ENCODE data around the gene HIVEP3.

HIVEP3 gene

DNA sequence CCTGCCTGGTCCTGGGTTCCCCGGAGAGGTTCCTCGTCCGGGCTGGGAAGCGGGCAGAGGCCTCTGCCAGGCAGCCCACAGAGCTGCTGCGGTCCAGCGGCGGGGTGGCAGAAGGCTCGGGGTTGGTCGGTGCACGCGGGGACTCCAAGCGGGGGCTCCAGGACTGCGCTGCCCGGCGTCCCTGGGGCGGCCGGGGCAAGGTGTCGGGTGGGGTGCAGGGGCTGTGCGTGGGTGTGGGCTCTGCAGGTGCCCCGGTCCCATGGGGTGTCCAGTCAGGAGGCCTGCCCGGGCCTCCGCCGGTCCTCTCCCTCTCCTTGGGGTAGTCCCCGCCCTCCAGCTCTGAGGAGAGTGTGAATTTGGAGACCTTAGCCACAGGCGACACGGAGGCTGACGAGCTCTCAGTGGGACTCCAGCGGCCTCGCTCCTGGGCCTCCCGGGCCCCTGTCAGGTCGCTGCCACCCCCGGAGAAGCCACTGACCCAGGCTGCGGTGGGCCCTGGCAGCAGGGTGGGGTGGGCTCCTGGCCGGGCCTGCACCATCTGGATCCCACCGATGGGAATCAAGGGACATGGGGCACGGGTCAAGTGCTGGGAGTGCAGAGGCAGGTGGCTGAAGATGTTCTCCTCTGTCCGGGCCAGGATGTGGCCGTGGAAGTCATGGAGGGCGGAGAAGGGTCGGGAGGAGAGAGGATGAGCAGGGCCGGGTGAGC, 408.0 kb downstream of the HIVEP3 start:
- no peak overlapping the region for H3K9ac ChIP-seq (ENCODE audit: low read length)
- no peaks in the 10 kb centered on the region for H3K9me3 ChIP-seq (ENCODE audit: control insufficient read depth, low read length)
- peaks cover 38% of the 10 kb centered on the region for H3K4me1 ChIP-seq (ENCODE audit: control insufficient read depth, insufficient read depth, low read length)
- H3K36me3 ChIP-seq (ENCODE audit: control insufficient read depth, insufficient read depth, low read length): no peaks in the 10 kb centered on the region
- no peaks in the 10 kb centered on the region for H3K27me3 ChIP-seq (ENCODE audit: control insufficient read depth, insufficient read depth, low read length)
- no peak overlapping the region for H3K4me3 ChIP-seq (ENCODE audit: low read length)

DNA sequence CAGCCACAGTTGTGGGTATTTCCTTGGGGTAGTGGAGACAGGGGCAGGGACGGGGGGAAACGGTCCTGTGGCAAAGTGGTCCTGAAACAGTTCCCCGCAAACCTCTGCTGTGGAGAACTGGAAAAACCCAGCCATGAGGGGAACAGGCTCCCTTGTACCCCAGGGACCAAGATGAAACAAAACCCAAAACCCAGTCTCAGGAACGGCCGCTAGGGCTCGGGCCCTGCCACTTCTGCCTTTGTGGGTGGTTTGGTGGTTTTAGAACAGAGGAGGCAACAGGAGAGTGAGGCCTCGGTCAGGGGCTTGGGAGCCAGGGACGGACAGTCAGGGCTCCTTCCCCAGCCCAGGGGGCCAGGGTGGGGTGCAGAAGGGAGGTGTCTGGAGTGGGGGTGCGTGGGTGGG, 409.5 kb downstream of the HIVEP3 start:
- Histone ChIP-seq H3K36me3 (ENCODE audit: control insufficient read depth, insufficient read depth, low read length) (no peaks in the 10 kb centered on the region), H3K9me3 (ENCODE audit: control insufficient read depth, low read length) (no peaks in the 10 kb centered on the region), H3K9ac (ENCODE audit: low read length) (no peak overlapping the region), H3K4me3 (ENCODE audit: low read length) (no peak overlapping the region), H3K4me1 (ENCODE audit: control insufficient read depth, insufficient read depth, low read length) (peaks cover 27% of the 10 kb centered on the region), H3K27me3 (ENCODE audit: control insufficient read depth, insufficient read depth, low read length) (no peaks in the 10 kb centered on the region)

DNA sequence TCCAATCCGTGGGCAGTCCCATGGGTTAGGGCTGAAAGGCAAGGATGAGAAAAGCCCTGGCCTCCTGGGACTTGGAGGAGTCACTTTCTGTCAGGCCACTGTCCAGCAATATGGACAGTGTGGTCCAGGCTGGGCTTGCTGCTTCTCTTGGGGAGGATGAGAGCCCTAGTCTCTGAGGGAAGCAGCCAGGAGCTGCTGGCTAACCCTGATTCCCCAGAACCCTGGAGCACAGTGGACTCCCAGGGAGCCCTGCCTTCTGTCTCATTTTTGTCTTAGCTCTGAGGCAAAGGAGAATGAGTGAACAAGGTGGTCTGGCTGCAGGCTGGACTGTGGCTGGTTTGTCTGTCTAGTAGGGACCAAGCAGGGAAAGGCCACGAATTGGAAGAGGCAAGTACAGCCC, 410.4 kb downstream of the HIVEP3 start:
- no peak overlapping the region for H3K9ac ChIP-seq (ENCODE audit: low read length)
- H3K4me1 ChIP-seq (ENCODE audit: control insufficient read depth, insufficient read depth, low read length): peaks cover 23% of the 10 kb centered on the region
- H3K9me3 ChIP-seq (ENCODE audit: control insufficient read depth, low read length): no peaks in the 10 kb centered on the region
- no peak overlapping the region for H3K4me3 ChIP-seq (ENCODE audit: low read length)
- no peaks in the 10 kb centered on the region for H3K27me3 ChIP-seq (ENCODE audit: control insufficient read depth, insufficient read depth, low read length)
- H3K36me3 ChIP-seq (ENCODE audit: control insufficient read depth, insufficient read depth, low read length): no peaks in the 10 kb centered on the region

DNA sequence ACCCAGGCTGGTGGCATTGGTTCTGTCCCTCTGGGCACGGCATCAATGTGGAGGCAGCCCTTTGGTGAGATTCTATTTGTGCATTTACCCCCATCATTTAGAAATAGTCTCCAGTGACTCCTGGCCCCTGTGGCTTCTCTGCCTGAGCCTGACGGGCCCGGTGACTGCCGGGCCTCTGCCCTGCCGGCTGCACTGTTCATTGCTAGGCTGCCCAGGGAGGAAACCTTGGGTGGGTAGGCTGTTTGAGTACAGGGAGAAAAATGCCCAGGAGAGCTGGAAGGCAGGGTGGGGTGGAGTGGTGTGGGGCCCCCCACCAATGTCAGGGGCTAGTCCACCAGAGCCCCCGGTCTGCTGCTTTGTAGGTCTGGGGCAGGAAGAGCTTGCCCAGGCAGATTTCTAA, 410.9 kb downstream of the HIVEP3 start:
- Histone ChIP-seq H3K9me3 (ENCODE audit: control insufficient read depth, low read length) (no peaks in the 10 kb centered on the region), H3K4me3 (ENCODE audit: low read length) (no peak overlapping the region), H3K9ac (ENCODE audit: low read length) (no peak overlapping the region), H3K36me3 (ENCODE audit: control insufficient read depth, insufficient read depth, low read length) (no peaks in the 10 kb centered on the region), H3K27me3 (ENCODE audit: control insufficient read depth, insufficient read depth, low read length) (no peaks in the 10 kb centered on the region), H3K4me1 (ENCODE audit: control insufficient read depth, insufficient read depth, low read length) (peaks cover 20% of the 10 kb centered on the region)

DNA sequence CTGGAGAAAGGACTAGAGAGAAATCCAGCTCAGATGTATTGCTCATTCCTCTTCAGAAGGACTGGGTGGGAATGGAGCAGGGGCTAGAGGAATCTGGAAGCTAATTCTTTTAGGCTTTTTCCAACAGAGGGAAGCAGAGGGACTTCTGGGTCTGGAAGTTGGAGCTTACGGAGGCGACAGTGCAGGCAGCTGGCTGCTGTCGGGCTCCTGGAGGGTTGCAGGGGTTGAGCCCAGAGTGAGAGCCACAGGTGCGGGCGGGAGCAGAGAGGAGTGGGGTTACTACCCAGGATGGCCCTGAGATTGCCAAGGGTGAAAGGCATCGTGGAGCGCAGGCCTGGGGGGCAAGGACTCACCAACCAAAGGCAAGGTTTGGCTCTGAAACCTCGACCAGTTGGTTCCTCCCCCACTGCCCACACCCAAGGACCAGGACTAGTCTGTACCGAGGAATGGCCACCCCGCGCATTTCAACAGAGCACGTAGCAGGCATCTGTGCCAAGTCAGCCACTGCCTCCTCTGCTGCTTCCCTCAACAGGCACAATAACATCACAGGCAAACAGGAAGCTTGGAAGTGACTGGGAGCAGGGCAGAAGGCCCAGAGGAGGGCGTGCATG, 411.5 kb downstream of the HIVEP3 start:
- H3K27me3 ChIP-seq (ENCODE audit: control insufficient read depth, insufficient read depth, low read length): no peaks in the 10 kb centered on the region
- peaks cover 22% of the 10 kb centered on the region for H3K4me1 ChIP-seq (ENCODE audit: control insufficient read depth, insufficient read depth, low read length)
- no peaks in the 10 kb centered on the region for H3K36me3 ChIP-seq (ENCODE audit: control insufficient read depth, insufficient read depth, low read length)
- no peak overlapping the region for H3K4me3 ChIP-seq (ENCODE audit: low read length)
- no peak overlapping the region for H3K9ac ChIP-seq (ENCODE audit: low read length)
- no peaks in the 10 kb centered on the region for H3K9me3 ChIP-seq (ENCODE audit: control insufficient read depth, low read length)

DNA sequence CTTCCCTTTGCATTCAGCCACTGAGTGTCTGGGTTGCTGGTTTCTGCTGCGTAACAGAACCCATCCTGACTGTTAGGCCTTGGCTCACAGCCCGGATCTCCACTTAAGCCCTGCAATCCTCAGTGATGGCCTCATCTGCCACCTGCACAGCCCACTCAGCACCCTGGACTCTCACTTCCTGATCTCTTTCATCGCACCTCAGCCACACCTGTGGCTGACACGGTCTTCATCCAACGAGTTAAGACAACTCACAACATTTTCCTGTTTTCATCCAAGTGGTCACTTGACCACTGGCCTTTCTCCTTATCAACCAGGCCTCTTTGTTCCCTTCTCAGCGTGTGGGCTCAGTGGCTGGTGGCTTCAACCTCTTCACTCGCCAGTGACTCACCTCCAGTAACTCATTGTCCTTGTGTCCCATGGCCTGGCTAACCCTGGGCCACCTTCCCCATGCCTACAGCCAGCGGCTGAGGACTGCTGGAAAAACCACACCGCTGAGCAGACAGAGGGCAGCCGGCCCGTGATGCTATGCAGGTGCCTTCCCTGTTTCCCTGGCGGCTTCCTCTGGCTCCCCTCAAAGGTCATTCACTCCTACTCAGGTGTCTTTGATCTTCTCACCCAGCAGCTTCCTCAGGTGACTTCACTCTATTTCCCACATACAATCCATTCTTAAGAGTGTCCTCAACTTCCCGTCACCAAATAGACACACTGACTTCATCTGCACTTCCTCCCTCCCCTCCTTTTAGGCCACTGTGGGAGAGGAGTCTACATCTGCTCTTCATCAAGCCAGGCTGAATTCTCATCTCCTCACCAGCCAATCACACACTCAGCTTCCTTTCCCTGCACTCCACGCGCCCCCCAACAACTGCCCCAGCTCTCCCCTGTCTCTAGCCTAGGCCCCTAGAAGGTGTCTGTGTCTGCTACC, 414.3 kb downstream of the HIVEP3 start:
- Histone ChIP-seq H3K36me3 (ENCODE audit: control insufficient read depth, insufficient read depth, low read length) (no peaks in the 10 kb centered on the region), H3K4me3 (ENCODE audit: low read length) (no peak overlapping the region), H3K27me3 (ENCODE audit: control insufficient read depth, insufficient read depth, low read length) (no peaks in the 10 kb centered on the region), H3K9ac (ENCODE audit: low read length) (no peak overlapping the region), H3K9me3 (ENCODE audit: control insufficient read depth, low read length) (no peaks in the 10 kb centered on the region), H3K4me1 (ENCODE audit: control insufficient read depth, insufficient read depth, low read length) (peaks cover 41% of the 10 kb centered on the region)

DNA sequence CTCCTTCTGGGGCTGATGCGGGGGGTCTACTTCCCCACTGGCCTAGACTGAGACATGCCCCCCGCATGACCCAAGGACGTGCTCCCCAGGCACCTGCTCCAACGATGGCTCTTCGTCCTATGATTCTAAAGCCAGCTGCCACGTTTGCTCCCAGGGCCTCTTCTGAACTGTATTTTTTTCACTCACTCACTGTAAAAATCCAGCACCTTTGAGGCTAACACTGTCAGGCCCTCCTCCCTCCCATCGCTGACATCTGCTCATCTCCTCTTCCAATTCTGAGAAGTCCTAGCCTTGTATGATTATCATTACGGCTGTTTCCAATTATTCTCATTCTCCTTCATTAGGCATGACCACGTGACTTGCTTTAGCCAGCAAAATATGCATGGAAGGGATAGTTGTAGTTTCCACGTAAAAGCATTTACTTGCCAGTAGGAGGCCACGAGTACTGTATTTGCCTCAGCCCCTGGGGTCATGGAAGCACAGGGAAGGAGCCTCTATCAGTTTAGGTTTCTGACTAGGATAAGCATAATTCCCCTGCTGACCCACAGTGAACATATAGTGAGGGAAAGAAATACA, 415.1 kb downstream of the HIVEP3 start:
- peaks cover 48% of the 10 kb centered on the region for H3K4me1 ChIP-seq (ENCODE audit: control insufficient read depth, insufficient read depth, low read length)
- no peaks in the 10 kb centered on the region for H3K36me3 ChIP-seq (ENCODE audit: control insufficient read depth, insufficient read depth, low read length)
- no peak overlapping the region for H3K9ac ChIP-seq (ENCODE audit: low read length)
- no peak overlapping the region for H3K4me3 ChIP-seq (ENCODE audit: low read length)
- H3K27me3 ChIP-seq (ENCODE audit: control insufficient read depth, insufficient read depth, low read length): no peaks in the 10 kb centered on the region
- no peaks in the 10 kb centered on the region for H3K9me3 ChIP-seq (ENCODE audit: control insufficient read depth, low read length)

DNA sequence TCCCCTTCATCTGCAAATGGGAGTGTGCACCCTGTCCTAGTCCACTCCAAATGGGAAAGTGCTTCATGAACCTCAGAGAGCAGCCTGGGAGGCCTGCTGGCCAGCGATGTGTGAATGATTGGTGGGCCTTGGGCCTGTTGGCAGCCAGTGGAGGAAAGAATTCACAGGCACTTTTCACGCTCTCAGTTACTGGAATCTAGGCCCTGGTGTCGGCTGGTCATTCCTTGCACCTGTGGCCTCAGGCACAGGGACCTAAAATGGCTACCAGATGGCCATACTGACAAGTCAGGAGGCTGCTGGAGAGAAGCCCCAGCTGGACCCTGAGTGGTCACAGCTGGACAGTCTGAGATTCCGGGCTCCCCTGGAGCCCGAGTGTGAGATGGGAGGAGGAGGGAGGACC, 415.8 kb downstream of the HIVEP3 start:
- Histone ChIP-seq H3K9ac (ENCODE audit: low read length) (no peak overlapping the region), H3K4me1 (ENCODE audit: control insufficient read depth, insufficient read depth, low read length) (peaks cover 54% of the 10 kb centered on the region), H3K9me3 (ENCODE audit: control insufficient read depth, low read length) (no peaks in the 10 kb centered on the region), H3K36me3 (ENCODE audit: control insufficient read depth, insufficient read depth, low read length) (no peaks in the 10 kb centered on the region), H3K4me3 (ENCODE audit: low read length) (no peak overlapping the region), H3K27me3 (ENCODE audit: control insufficient read depth, insufficient read depth, low read length) (no peaks in the 10 kb centered on the region)

DNA sequence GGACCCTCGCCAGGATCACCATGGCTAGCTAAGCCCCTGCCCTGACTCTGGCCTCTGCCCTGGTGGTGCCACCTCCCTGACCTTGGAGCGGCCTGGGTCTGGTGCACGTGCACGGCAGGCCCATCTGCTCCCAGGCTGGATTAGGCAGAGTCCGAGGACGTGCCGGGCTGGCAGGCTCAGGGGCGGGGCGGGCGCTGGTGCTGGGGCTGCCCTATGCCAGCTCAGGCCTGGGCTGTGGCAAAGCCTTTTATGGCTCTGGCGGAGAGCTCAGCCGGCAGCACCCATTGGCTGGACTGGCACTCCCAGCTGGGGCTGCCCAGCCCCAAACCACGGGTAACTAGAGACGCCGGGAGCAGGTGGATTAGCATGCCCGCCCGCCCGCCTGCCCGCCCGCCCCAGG, 417.1 kb downstream of the HIVEP3 start:
- no peaks in the 10 kb centered on the region for H3K9me3 ChIP-seq (ENCODE audit: control insufficient read depth, low read length)
- peak overlapping the region; percentile 42 for H3K9ac ChIP-seq (ENCODE audit: low read length)
- peaks cover 62% of the 10 kb centered on the region for H3K4me1 ChIP-seq (ENCODE audit: control insufficient read depth, insufficient read depth, low read length)
- no peaks in the 10 kb centered on the region for H3K36me3 ChIP-seq (ENCODE audit: control insufficient read depth, insufficient read depth, low read length)
- no peak overlapping the region for H3K4me3 ChIP-seq (ENCODE audit: low read length)
- H3K27me3 ChIP-seq (ENCODE audit: control insufficient read depth, insufficient read depth, low read length): no peaks in the 10 kb centered on the region

DNA sequence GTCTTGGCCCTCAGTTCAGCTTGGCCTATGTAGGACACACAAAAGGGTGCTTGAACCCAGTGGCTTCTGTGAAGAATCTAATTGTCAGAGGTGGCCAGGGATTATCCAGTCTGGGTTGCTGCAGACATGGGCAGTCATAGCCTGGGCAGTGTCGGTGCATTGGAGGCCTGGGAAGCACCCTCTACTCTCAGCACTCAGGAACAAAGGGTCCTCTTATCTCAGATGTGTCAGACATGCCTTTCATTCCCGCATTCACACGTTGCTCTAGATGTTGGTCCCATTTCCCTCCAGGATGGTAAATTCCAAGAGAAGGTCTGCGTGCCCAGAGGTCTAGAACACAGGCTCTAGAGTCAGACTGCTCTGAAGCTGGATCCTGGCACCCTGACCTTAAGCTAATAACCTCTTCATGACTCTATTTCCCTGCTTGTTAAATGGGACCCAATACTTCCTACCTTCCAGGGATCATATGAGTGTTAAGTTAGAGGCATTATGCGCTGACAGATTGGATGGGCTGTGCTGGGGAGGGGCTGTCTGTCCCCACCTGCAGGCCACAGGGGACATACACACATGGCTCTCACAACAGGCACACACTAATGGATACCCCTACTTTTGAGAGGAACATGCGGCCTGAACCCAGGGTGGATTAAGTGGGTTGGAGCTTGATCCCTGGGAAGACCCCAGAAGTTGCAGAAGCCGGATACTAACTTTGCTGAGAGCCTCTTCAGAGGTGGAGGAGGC, 417.8 kb downstream of the HIVEP3 start:
- H3K27me3 ChIP-seq (ENCODE audit: control insufficient read depth, insufficient read depth, low read length): no peaks in the 10 kb centered on the region
- no peaks in the 10 kb centered on the region for H3K36me3 ChIP-seq (ENCODE audit: control insufficient read depth, insufficient read depth, low read length)
- H3K9ac ChIP-seq (ENCODE audit: low read length): peak overlapping the region; percentile 40
- no peak overlapping the region for H3K4me3 ChIP-seq (ENCODE audit: low read length)
- H3K9me3 ChIP-seq (ENCODE audit: control insufficient read depth, low read length): no peaks in the 10 kb centered on the region
- H3K4me1 ChIP-seq (ENCODE audit: control insufficient read depth, insufficient read depth, low read length): peaks cover 68% of the 10 kb centered on the region

DNA sequence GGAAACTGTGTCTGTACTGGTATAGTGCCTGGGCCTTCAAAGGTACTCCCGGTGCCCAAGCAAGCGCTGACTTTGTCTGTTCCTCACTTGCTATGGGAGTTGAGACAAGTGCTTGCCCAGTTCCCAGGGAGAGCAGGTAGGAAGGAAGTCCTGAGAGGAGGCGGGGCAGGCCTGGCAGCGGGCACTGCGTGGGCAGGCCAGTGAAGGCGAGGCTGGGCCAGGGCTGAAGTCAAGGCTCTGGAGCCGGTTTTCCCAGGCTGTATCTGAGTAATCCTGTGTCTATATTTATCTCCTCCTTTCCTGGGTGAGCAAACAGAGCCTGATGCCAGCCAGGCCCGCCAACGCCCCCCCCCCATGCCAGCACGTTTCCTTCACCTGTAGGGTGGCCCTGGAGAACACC, 418.3 kb downstream of the HIVEP3 start:
- no peaks in the 10 kb centered on the region for H3K9me3 ChIP-seq (ENCODE audit: control insufficient read depth, low read length)
- H3K4me1 ChIP-seq (ENCODE audit: control insufficient read depth, insufficient read depth, low read length): peaks cover 72% of the 10 kb centered on the region
- no peak overlapping the region for H3K4me3 ChIP-seq (ENCODE audit: low read length)
- H3K9ac ChIP-seq (ENCODE audit: low read length): peak overlapping the region; percentile 40
- H3K27me3 ChIP-seq (ENCODE audit: control insufficient read depth, insufficient read depth, low read length): no peaks in the 10 kb centered on the region
- no peaks in the 10 kb centered on the region for H3K36me3 ChIP-seq (ENCODE audit: control insufficient read depth, insufficient read depth, low read length)

Data from mucosa of stomach (tissue), 1 donor.